Colonic mucosa (tissue), 4 donors: ENCODE data around the gene TNFAIP2. TPM values are rescaled to one million over a fixed set of nuclear protein-coding genes. Genes with fewer than 3 reads are reported as not detected.

Experiments
- DNase-seq: peaks from one replicate; pipeline ENCODE4 v3.0.0-alpha.2; 2020
- H3K27ac ChIP-seq: fragments of 200-600 bp; one replicate; pipeline ENCODE4 v1.8.0; 2021
- H3K27me3 ChIP-seq: fragments of 200-600 bp; one replicate; pipeline ENCODE4 v1.8.0; 2021
- H3K36me3 ChIP-seq: fragments of 200-600 bp; one replicate; pipeline ENCODE4 v1.8.0; 2021
- H3K4me1 ChIP-seq: fragments of 200-600 bp; one replicate; pipeline ENCODE4 v1.8.0; 2021; ENCODE audit warnings: mild to moderate bottlenecking
- H3K4me3 ChIP-seq: fragments of 200-600 bp; one replicate; pipeline ENCODE4 v1.8.0; 2021
- H3K9ac ChIP-seq, 2 donors: one replicate each; pipeline ENCODE4 v1.7.0; 2013; ENCODE audit warnings: control low read depth in 2 of 2, low read depth in 2 of 2, low read length in 2 of 2
- H3K9me3 ChIP-seq: fragments of 200-600 bp; one replicate; pipeline ENCODE4 v1.8.0; 2021
- intact Hi-C: fragments of 100-400 bp; cut with DNase I; formaldehyde crosslinking; loops from one replicate; pipeline ENCODE4 v1.14.1; 2022
- total RNA-seq, 2 donors: library from RNA; stranded (reverse); fragmentation: NEBNext Ultra II Directional in 1 of 2; extraction: Animal tissue kit (Norgen Biotek cat#: 25700) in 1 of 2; gene quantifications; one replicate each; pipeline ENCODE4 v1.2.1, GENCODE V29; 2021
- TF ChIP-seq, protein P1 (sequence below): fragments of 200-600 bp; IDR thresholded peaks from one replicate; pipeline ENCODE4 v1.8.0; 2022; ENCODE audit warnings: antibody characterized with exemption, mild to moderate bottlenecking
- donor health status: healthy.
- donor health status: DM: no; HTN: no; CAD: no.
- donor health status: DM: no; HTN: no; CAD: no.

TNFAIP2 gene
- total RNA-seq, 2 donors from 2014 or later: 10.5 to 26.9 TPM

- no peak for DNase-seq
- peaks cover 6% of the 10 kb centered on the region for H3K4me1 ChIP-seq
- TF ChIP-seq, protein P1, sequence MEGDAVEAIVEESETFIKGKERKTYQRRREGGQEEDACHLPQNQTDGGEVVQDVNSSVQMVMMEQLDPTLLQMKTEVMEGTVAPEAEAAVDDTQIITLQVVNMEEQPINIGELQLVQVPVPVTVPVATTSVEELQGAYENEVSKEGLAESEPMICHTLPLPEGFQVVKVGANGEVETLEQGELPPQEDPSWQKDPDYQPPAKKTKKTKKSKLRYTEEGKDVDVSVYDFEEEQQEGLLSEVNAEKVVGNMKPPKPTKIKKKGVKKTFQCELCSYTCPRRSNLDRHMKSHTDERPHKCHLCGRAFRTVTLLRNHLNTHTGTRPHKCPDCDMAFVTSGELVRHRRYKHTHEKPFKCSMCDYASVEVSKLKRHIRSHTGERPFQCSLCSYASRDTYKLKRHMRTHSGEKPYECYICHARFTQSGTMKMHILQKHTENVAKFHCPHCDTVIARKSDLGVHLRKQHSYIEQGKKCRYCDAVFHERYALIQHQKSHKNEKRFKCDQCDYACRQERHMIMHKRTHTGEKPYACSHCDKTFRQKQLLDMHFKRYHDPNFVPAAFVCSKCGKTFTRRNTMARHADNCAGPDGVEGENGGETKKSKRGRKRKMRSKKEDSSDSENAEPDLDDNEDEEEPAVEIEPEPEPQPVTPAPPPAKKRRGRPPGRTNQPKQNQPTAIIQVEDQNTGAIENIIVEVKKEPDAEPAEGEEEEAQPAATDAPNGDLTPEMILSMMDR: no peak
- H3K9me3 ChIP-seq: no peaks in the 10 kb centered on the region
- H3K27me3 ChIP-seq: peaks cover 11% of the 10 kb centered on the region
- H3K4me3 ChIP-seq: no peak overlapping the region
- no peak overlapping the region for H3K9ac ChIP-seq
- H3K27ac ChIP-seq: no peak overlapping the region
- H3K36me3 ChIP-seq: no peaks in the 10 kb centered on the region
- intact Hi-C loops: no loop called here
These were observed 13.4 kb downstream of the TNFAIP2 start for GRCh38 chr14:103136388-103137271.

DNA sequence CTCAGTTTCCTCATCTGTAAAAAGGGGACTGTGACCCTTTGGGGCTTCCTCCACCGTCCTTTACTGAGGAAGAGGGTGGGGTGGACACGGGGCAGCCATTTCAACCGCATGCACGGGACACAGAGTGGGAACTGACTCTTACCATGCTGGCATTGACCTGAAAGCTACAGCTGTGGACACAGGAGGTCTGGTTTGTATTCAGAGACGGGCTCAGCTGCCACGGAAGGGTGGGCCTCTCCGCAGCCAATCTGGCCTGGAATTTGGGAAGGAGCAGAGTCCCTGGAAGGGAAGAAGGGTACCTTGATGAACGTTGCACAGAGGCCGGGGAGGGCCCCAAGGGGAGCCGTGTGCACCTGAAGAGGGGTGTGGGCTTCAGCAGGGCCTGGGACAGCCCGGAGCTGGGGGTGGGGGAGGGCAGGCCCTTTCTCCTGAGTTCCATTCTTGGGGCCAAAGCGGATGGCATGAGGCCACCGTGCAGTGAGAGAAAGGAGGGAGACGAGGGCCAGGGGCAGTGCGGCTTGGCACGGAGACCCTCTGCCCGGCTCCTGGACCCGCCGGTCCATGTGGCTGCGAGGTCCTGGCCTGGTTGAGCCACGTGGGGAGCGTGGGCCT is 14.5 kb downstream of the TNFAIP2 start:
- Histone ChIP-seq H3K36me3 (no peaks in the 10 kb centered on the region), H3K9ac (no peak overlapping the region), H3K27ac (no peak overlapping the region), H3K9me3 (no peaks in the 10 kb centered on the region), H3K27me3 (peaks cover 11% of the 10 kb centered on the region), H3K4me1 (peaks cover 6% of the 10 kb centered on the region), H3K4me3 (no peak overlapping the region)
- TF ChIP-seq, protein P1: no peak
- no peak for DNase-seq
- intact Hi-C loops: no loop called here

DNA sequence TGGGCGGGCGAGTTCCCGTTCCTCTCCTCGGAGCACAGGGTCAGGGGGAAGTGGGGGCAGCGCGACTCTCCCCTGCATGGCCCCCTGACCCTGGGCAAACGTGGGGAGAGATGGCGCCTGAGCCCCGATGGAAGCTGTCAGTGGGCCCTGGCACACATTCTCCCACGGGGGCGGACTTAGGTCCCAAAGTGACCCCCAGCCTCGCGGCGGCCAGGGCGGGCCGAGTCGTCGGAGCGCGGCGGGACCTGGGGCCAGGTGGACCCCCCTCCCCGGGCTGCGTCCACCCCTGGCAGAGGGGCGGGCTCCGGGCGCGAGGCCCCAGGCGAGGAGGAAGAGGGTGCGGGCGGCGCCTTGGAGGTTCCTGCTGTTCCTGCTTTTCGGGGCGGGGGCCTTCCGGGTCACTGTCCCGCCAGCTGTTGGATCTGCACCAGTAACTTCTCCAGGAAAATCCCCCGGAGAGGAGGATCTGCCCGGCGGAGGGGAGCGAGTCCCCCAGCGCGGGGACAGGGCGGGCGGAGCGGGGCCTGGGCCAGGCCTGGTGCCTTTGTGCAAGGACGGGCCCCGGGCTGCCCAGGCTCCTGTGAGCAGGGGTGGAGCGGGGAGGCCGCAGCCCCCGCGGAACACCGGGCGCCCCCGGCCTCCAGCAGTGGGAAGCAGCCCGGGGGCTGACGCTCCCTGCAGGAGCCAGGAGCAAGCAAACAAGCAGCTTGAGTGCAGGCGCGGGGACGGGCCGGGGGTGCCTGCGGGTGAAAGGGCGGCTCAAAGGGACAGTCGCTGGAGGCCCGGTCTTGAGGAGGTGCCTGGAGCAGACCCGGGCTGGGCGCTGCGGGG is 15.3 kb downstream of the TNFAIP2 start:
- intact Hi-C loops: no loop called here

GRCh38 chr14:103139132-103140025 is 16.1 kb downstream of the TNFAIP2 start:
- Histone ChIP-seq H3K9me3 (no peaks in the 10 kb centered on the region), H3K9ac (peak overlapping the region in 1 of 2 donors; percentile 9), H3K36me3 (no peaks in the 10 kb centered on the region), H3K27ac (no peak overlapping the region), H3K27me3 (peaks cover 11% of the 10 kb centered on the region), H3K4me3 (no peak overlapping the region), H3K4me1 (peaks cover 6% of the 10 kb centered on the region)
- no peak for DNase-seq
- TF ChIP-seq, protein P1: no peak
- intact Hi-C loops: loop anchor here (5.0 kb wide), 1 partner anchor 32 kb away; no protein-coding TSS in a partner anchor

More for the DNA sequence above, 15.3 kb downstream of the TNFAIP2 start:
- Histone ChIP-seq H3K36me3 (no peaks in the 10 kb centered on the region), H3K27ac (no peak overlapping the region), H3K4me1 (peaks cover 6% of the 10 kb centered on the region), H3K27me3 (peaks cover 11% of the 10 kb centered on the region), H3K4me3 (no peak overlapping the region), H3K9ac (peak overlapping the region in 1 of 2 donors; percentile 9), H3K9me3 (no peaks in the 10 kb centered on the region)
- no peak for DNase-seq
- TF ChIP-seq, protein P1: no peak
